ENCODE data around the gene NKAIN1.

DNA sequence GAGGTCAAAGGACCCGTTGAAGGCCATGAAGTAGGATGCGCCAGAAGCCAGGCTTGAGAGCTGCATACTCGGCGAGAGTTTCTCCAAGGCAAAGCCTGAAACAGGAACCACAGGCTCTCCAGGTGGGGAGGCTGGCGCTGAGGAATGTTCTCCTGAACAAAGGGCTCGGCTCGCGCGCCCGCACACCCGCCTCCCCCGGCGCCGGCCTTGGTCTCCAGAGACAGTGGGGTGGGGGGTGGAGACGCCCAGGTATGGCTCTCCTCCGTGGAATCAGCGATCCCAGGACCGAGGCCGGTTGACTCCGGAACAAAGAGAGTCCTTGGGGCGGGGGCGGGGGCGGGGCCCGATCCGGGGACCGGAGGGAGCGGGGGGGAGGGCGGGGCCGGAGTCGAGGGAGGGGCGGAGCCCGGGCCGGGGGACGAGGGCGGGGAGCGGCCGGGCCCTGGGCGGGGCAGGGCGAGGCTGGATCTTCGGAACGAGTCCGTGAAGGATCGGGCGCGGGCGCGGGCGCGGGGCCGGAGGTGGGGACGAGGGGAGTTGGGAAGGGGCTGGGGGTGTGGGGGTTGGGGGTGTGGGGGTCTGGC lies 85.0 kb downstream of the NKAIN1 start:
- TF ChIP-seq CTCF (conservative IDR thresholded peaks at IDR 0.05; ENCODE audit: low read depth, low read length) (no peak), EZH2 (IDR thresholded peaks at IDR 0.05; ENCODE audit: borderline replicate concordance, low read depth, low read length, poor library complexity, severe bottlenecking) (no peak)

Measured in A673 (cell line).